ENCODE results near the gene CSPG4. TPM values are rescaled to one million over a fixed set of nuclear protein-coding genes. Genes with fewer than 3 reads are reported as not detected.
"Not testable (repeated sequence)": the region's sequence is repeated elsewhere in the genome, so short reads cannot be mapped to it uniquely, and the experiment has no call there.

The CSPG4 gene
- total RNA-seq, 1 donor from 2014 or later = 0.41 TPM

GRCh38 chr15:75751116-75751875 is 38.6 kb upstream of the CSPG4 start:
- H3K27me3 Mint-ChIP-seq = no peaks in the 10 kb centered on the region
- no peak for TF ChIP-seq CTCF (IDR thresholded peaks at IDR 0.05; ENCODE audit: unreplicated experiment)
- no peaks in the 10 kb centered on the region for H3K9me3 Mint-ChIP-seq (ENCODE audit: low read depth)
- H3K36me3 Mint-ChIP-seq (ENCODE audit: insufficient read depth) = no peaks in the 10 kb centered on the region
- no peaks in the 10 kb centered on the region for H3K4me1 Mint-ChIP-seq (ENCODE audit: low read depth)
- no peak overlapping the region for H3K27ac Mint-ChIP-seq
- H3K4me3 Mint-ChIP-seq (ENCODE audit: low read depth) = no peak overlapping the region
- no peak for DNase-seq (ENCODE audit: low spot score, unreplicated experiment)

DNA sequence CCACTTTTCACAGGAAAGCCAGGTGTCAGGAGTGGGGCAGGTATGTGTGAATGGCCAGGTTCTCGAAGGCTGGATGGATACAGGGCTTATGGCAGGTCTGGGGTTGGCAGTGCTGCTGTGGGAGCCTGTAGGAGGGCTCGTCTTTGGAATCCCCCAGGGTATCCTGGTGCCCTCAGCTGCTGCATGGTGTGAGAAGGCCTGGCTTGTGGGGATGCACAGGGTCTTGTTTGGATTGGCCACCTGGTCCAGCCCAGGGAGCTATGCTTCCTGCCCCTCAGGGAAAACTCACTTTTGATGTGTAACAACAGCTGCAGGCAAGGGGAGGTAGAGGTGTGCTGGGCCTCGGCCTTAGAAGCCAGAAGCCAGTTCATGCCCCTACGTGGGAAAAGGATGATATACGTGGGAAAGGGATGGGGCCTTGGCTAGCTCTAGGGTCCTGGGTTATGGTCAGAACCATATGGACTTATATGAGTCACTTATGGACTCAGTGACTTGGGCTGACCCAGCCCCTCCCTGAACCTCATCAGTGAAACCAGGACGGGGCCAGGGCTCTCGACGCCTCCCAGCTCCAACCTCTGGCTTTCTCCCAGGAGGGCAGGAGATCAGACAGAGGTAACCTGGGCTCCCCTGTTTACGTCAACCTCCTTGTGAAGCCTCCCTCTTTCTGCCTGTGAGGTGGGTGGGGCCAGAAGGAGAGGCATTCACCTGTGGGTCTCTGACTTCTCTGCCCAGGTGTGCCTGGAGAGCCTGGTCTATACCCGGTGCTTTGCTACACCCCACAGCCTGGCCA is 37.8 kb upstream of the CSPG4 start:
- Mint-ChIP-seq H3K9me3 (ENCODE audit: low read depth) (no peaks in the 10 kb centered on the region), H3K4me3 (ENCODE audit: low read depth) (no peak overlapping the region), H3K4me1 (ENCODE audit: low read depth) (no peaks in the 10 kb centered on the region), H3K36me3 (ENCODE audit: insufficient read depth) (no peaks in the 10 kb centered on the region), H3K27ac (no peak overlapping the region), H3K27me3 (no peaks in the 10 kb centered on the region)
- DNase-seq (ENCODE audit: low spot score, unreplicated experiment) = no peak
- no peak for TF ChIP-seq CTCF (IDR thresholded peaks at IDR 0.05; ENCODE audit: unreplicated experiment)

- Mint-ChIP-seq H3K4me3 (ENCODE audit: low read depth) (no peak overlapping the region), H3K36me3 (ENCODE audit: insufficient read depth) (no peaks in the 10 kb centered on the region), H3K9me3 (ENCODE audit: low read depth) (no peaks in the 10 kb centered on the region), H3K27ac (no peak overlapping the region), H3K27me3 (no peaks in the 10 kb centered on the region), H3K4me1 (ENCODE audit: low read depth) (no peaks in the 10 kb centered on the region)
- DNase-seq (ENCODE audit: low spot score, unreplicated experiment) = no peak
- TF ChIP-seq CTCF (IDR thresholded peaks at IDR 0.05; ENCODE audit: unreplicated experiment) = no peak
These were observed 37.2 kb upstream of the CSPG4 start for GRCh38 chr15:75749820-75750219.

DNA sequence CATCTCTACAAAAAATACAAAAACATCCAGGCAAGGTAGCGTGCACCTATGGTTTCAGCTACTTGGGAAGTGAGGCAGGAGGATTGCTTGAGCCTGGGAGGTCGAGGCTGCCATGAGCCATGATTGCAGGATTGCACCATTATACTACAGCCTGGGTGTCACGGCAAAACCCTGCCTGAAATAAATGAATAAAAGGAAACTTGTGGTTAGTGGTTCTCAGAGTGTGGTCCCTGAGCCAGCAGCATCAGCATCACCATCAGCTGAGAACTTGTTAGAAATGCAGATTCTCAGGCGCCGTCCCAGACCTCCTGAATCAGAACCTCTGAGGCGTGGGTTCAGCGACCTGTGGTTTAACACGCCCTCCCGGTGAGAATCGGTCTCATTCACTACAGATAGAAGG is 36.2 kb upstream of the CSPG4 start:
- not testable (repeated sequence) for H3K36me3 Mint-ChIP-seq (ENCODE audit: insufficient read depth); H3K4me3 Mint-ChIP-seq (ENCODE audit: low read depth); H3K27me3 Mint-ChIP-seq; DNase-seq (ENCODE audit: low spot score, unreplicated experiment); H3K4me1 Mint-ChIP-seq (ENCODE audit: low read depth); H3K27ac Mint-ChIP-seq; H3K9me3 Mint-ChIP-seq (ENCODE audit: low read depth)

GRCh38 chr15:75747121-75747520 is 34.5 kb upstream of the CSPG4 start:
- not testable (repeated sequence) for H3K9me3 Mint-ChIP-seq (ENCODE audit: low read depth); H3K27ac Mint-ChIP-seq; H3K4me1 Mint-ChIP-seq (ENCODE audit: low read depth); H3K27me3 Mint-ChIP-seq; DNase-seq (ENCODE audit: low spot score, unreplicated experiment); H3K36me3 Mint-ChIP-seq (ENCODE audit: insufficient read depth); H3K4me3 Mint-ChIP-seq (ENCODE audit: low read depth)

- TF ChIP-seq CTCF (IDR thresholded peaks at IDR 0.05; ENCODE audit: unreplicated experiment) = no peak
- Mint-ChIP-seq H3K27me3 (peaks cover 13% of the 10 kb centered on the region), H3K4me3 (ENCODE audit: low read depth) (no peak overlapping the region), H3K4me1 (ENCODE audit: low read depth) (no peaks in the 10 kb centered on the region), H3K27ac (no peak overlapping the region), H3K36me3 (ENCODE audit: insufficient read depth) (no peaks in the 10 kb centered on the region), H3K9me3 (ENCODE audit: low read depth) (no peaks in the 10 kb centered on the region)
- DNase-seq (ENCODE audit: low spot score, unreplicated experiment) = no peak
These were observed 32.7 kb upstream of the CSPG4 start for GRCh38 chr15:75745305-75745704.

GRCh38 chr15:75742346-75742745 is 29.7 kb upstream of the CSPG4 start:
- not testable (repeated sequence) for DNase-seq (ENCODE audit: low spot score, unreplicated experiment); H3K4me3 Mint-ChIP-seq (ENCODE audit: low read depth); H3K36me3 Mint-ChIP-seq (ENCODE audit: insufficient read depth)

More at GRCh38 chr15:75742346-75742745, 29.7 kb upstream of the CSPG4 start:
- not testable (repeated sequence) for H3K9me3 Mint-ChIP-seq (ENCODE audit: low read depth); H3K27ac Mint-ChIP-seq; H3K4me1 Mint-ChIP-seq (ENCODE audit: low read depth)
- peaks cover 30% of the 10 kb centered on the region for H3K27me3 Mint-ChIP-seq
